ENCODE results near the gene FNTB. TPM values are rescaled to one million over a fixed set of nuclear protein-coding genes. Genes with fewer than 3 reads are reported as not detected.

FNTB gene
- total and polyA plus RNA-seq, 2 of the 8 experiments (the other 6 are each of a cell fraction or from before 2014, with no cell fraction given), result 16.0 to 20.7 TPM

GRCh38 chr14:64986648-64987437 is at the start of gene FNTB (continued):
- no peak for TF ChIP-seq RFX5 (IDR thresholded peaks at IDR 0.05; ENCODE audit: borderline replicate concordance, low read depth, low read length)
- TF ChIP-seq SUZ12 (IDR thresholded peaks at IDR 0.05; ENCODE audit: low read length), result no peak
- TF ChIP-seq TAF7 (optimal IDR thresholded peaks at IDR 0.05; ENCODE audit: borderline replicate concordance, low read depth, low read length), result no peak
- peak; percentile 61; the same call in 1 of the 2 replicates for TF ChIP-seq TAF1 (IDR thresholded peaks at IDR 0.05; ENCODE audit: low read depth, low read length)
- no peak for TF ChIP-seq BCL11A (IDR thresholded peaks at IDR 0.05; ENCODE audit: low read depth in 2 of 2, low read length in 2 of 2)
- TF ChIP-seq TEAD4 (IDR thresholded peaks at IDR 0.05; ENCODE audit: low read depth, low read length), result 0 out of 2 replicates have a peak, but pooled peaks have one; percentile 18
- TF ChIP-seq CREB1 (IDR thresholded peaks at IDR 0.05), result peak; percentile 56
- TF ChIP-seq HDAC6 (IDR thresholded peaks at IDR 0.05; ENCODE audit: low read depth, low read length), result no peak
- TF ChIP-seq EP300 (IDR thresholded peaks at IDR 0.05; ENCODE audit: borderline replicate concordance in 1 of 2, low read depth in 2 of 2, low read length in 2 of 2), result no peak
- no peak for TF ChIP-seq BRCA1 (IDR thresholded peaks at IDR 0.05; ENCODE audit: low read depth, low read length)
- no peak for TF ChIP-seq SRF (IDR thresholded peaks at IDR 0.05; ENCODE audit: low read depth, low read length)
- no peak for TF ChIP-seq YY1 (IDR thresholded peaks at IDR 0.05; ENCODE audit: low read depth, low read length)
- TF ChIP-seq NANOG (IDR thresholded peaks at IDR 0.05; ENCODE audit: insufficient read depth, low read depth, low read length, poor library complexity, severe bottlenecking), result no peak
- TF ChIP-seq SP2 (IDR thresholded peaks at IDR 0.05; ENCODE audit: low read length), result no peak
- TF ChIP-seq E2F6 (IDR thresholded peaks at IDR 0.05), result no peak; the same call in 1 of the 2 replicates
- no peak for TF ChIP-seq SIRT6 (IDR thresholded peaks at IDR 0.05; ENCODE audit: low read length)
- TF ChIP-seq NRF1 (IDR thresholded peaks at IDR 0.05; ENCODE audit: low read depth, low read length), result no peak
- TF ChIP-seq CTBP2 (IDR thresholded peaks at IDR 0.05; ENCODE audit: borderline replicate concordance, insufficient read depth, insufficient read length, low read length), result no peak
- no peak for TF ChIP-seq CBX5 (IDR thresholded peaks at IDR 0.05; ENCODE audit: low read depth, low read length)
- 0 out of 2 replicates have a peak, but pooled peaks have one; percentile 36 for TF ChIP-seq SP1 (IDR thresholded peaks at IDR 0.05; ENCODE audit: low read depth, low read length)
- TF ChIP-seq ASH2L (IDR thresholded peaks at IDR 0.05; ENCODE audit: low read length), result peak; percentile 89
- TF ChIP-seq TBP (IDR thresholded peaks at IDR 0.05; ENCODE audit: low read depth, low read length), result peak; percentile 9; the same call in 1 of the 2 replicates
- TF ChIP-seq KDM1A (IDR thresholded peaks at IDR 0.05; ENCODE audit: borderline replicate concordance, low read length), result no peak
- TF ChIP-seq CBX8 (IDR thresholded peaks at IDR 0.05; ENCODE audit: borderline replicate concordance, low read depth, low read length), result no peak
- no peak for TF ChIP-seq TCF12 (IDR thresholded peaks at IDR 0.05; ENCODE audit: low read depth, low read length)
